Heart right ventricle (tissue), 16 donors: ENCODE results near the gene F10. TPM values are rescaled to one million over a fixed set of nuclear protein-coding genes. Genes with fewer than 3 reads are reported as not detected.

Experiments used
- ATAC-seq, 8 donors: fragments of 200-7000 bp; cut with Tn5 transposase; one replicate each; pipeline ENCODE4 v1.9.1; 2020; ENCODE audit warnings: mild to moderate bottlenecking in 8 of 8, moderate library complexity in 8 of 8, moderate number of reproducible peaks in 1 of 8
- DNase-seq, 2 donors: peaks; one replicate each; pipeline ENCODE4 v3.0.0-alpha.2; 2020
- H3K27ac ChIP-seq, 10 donors: fragments of 200-600 bp; sonication (generic) in 2 of 10; one replicate each; pipeline versions ENCODE4 v1.5.0 to v1.8.0; 2020 to 2022; ENCODE audit warnings: mild to moderate bottlenecking in 3 of 10
- H3K27me3 ChIP-seq, 7 donors: fragments of 200-600 bp; one replicate each; pipeline ENCODE4 v1.8.0; 2021 to 2022; ENCODE audit warnings: mild to moderate bottlenecking in 2 of 7
- H3K36me3 ChIP-seq, 9 donors: fragments of 200-600 bp; sonication (generic) in 1 of 9; one replicate each; pipeline versions ENCODE4 v1.5.0 to v1.8.0; 2020 to 2022; ENCODE audit warnings: mild to moderate bottlenecking in 2 of 9
- H3K4me1 ChIP-seq, 9 donors: fragments of 200-600 bp; sonication (generic) in 1 of 9; one replicate each; pipeline versions ENCODE4 v1.5.0 to v1.8.0; 2020 to 2022; ENCODE audit warnings: mild to moderate bottlenecking in 4 of 9
- H3K4me3 ChIP-seq, 10 donors: fragments of 200-600 bp; sonication (generic) in 2 of 10; one replicate each; pipeline versions ENCODE4 v1.5.0 to v1.8.0; 2020 to 2022; ENCODE audit warnings: mild to moderate bottlenecking in 7 of 10, moderate library complexity in 2 of 10
- H3K9me3 ChIP-seq, 11 donors: fragments of 200-600 bp in 10 of 11; sonication (generic) in 2 of 11; one replicate each; pipeline versions ENCODE4 v1.5.0 to v1.8.0; 2013 to 2022; ENCODE audit warnings: mild to moderate bottlenecking in 2 of 11, control low read depth in 1 of 11, moderate library complexity in 1 of 11
- WGBS, 2 donors: extraction: QIAGEN DNeasy Blood & Tissue Kit; methylation state at CpG; one replicate each; pipeline ENCODE4 v1.1.7; 2013; ENCODE audit warnings: inconsistent platforms in 1 of 2; 5-methylcytosine and 5-hydroxymethylcytosine counted together
- intact Hi-C, 10 donors: fragments of 100-400 bp; cut with DNase I; formaldehyde crosslinking; loops; one replicate each; pipeline versions ENCODE4 v1.11.1 to v1.14.2; 2022
- polyA plus RNA-seq, 2 donors: library from polyadenylated mRNA; stranded (reverse); fragments of 200-250 nt; gene quantifications; one replicate each; pipeline ENCODE4 v1.2.3, GENCODE V29; 2013
- total RNA-seq, 10 donors: library from RNA; stranded (reverse); fragmentation: NEBNext Ultra II Directional in 3 of 10; extraction: Animal tissue kit (Norgen Biotek cat#: 25700) in 3 of 10; gene quantifications; one replicate each; pipeline versions ENCODE4 v1.2.1 to v1.2.4, GENCODE V29; 2021 to 2023
- TF ChIP-seq, protein P1 (sequence below), 9 donors: fragments of 200-600 bp; sonication (generic) in 2 of 9; IDR thresholded peaks; one replicate each; pipeline versions ENCODE4 v1.5.0 to v1.8.0; 2021 to 2022; ENCODE audit warnings: antibody characterized with exemption in 9 of 9, mild to moderate bottlenecking in 5 of 9, moderate library complexity in 1 of 9
- donor health status: Arrhythmogenic right ventricular cardiomyopathy.
- donor health status: ischemic (EF 13 %, LVEDD 7.1; RV severe dilation, severe dysfunction).
- donor health status: healthy with polysubstance abuse.
- donor health status: DM: no; HTN: yes; CAD: no.
- donor health status: DM: no; HTN: no; CAD: no.
- donor health status: ischemic (EF 25% LVEDD 6.9; RV normal size, moderate dysfunction).
- donor health status: ischemic (EF 25% LVEDD 5.7; RV mildly dilated, moderate dysfunction).
- donor health status: healthy.
- donor health status: DM: yes; HTN: yes; CAD: no.
- donor health status: Ischemic cardiomyopathy.
- donor health status: ischemic (EF 35%, LVEDD 5.7; RV mildly dilated, moderate dysfunction).
- donor health status: nonischemic (EF 11% LVEDD 7.7; RV severe dilation, severe dysfunction).
- donor health status: DM: yes; HTN: yes; CAD: no.
- donor health status: PGD.
- donor health status: ischemic (EF 29% LVEDD 5.4; RV normal size, mild dysfunction).
- donor health status: nonischemic (EF 23%, LVEDD 6.1; RV moderate dilation, normal function).

Gene F10
- total and polyA plus RNA-seq, 12 donors: 1.7 to 15.1 (median 6.3) TPM

DNA sequence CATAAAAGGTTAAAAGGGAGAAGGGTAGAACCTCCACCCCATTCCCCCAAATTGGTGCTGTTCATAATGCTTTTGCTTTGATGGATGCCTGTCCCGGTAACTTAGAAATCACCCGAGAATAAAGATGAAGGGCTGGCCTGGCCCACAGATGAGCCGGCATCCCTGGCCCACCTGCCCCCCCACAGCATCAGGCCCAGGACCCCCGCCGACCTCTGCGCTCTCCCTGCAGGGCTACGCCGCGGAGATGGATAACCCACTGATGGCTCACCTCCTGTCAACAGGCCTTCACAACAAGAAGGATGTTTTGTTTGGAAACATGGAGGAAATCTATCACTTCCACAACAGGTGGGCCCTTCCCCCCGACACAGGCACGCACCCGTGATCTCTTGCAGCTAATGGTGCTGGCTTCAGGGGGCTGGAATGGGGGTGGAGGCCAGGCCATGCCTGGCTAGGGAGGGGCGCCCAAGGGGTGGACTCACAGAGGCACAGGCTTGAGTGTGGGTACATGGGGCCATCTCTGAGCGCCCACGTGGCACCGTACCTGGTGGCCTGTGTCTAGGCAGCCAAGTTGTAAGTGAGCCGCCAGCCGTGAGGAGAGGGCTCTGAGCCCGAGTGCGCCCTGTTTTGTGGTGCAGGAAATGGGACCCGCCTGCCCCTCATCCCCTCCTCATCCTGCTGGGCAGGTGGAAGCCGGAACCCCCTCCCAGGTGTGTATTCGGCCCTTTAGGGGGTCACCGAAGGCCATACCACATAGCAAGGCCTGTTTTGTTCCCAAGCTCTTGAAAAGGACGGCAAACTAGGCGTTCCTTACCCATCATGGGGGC, 40.2 kb upstream of the F10 start:
- no peak for DNase-seq
- no peak for ATAC-seq
- no peaks in the 10 kb centered on the region for H3K27me3 ChIP-seq
- peaks cover 0 to 89% (median 3%) of the 10 kb centered on the region in 9 donors for H3K36me3 ChIP-seq
- TF ChIP-seq, protein P1, sequence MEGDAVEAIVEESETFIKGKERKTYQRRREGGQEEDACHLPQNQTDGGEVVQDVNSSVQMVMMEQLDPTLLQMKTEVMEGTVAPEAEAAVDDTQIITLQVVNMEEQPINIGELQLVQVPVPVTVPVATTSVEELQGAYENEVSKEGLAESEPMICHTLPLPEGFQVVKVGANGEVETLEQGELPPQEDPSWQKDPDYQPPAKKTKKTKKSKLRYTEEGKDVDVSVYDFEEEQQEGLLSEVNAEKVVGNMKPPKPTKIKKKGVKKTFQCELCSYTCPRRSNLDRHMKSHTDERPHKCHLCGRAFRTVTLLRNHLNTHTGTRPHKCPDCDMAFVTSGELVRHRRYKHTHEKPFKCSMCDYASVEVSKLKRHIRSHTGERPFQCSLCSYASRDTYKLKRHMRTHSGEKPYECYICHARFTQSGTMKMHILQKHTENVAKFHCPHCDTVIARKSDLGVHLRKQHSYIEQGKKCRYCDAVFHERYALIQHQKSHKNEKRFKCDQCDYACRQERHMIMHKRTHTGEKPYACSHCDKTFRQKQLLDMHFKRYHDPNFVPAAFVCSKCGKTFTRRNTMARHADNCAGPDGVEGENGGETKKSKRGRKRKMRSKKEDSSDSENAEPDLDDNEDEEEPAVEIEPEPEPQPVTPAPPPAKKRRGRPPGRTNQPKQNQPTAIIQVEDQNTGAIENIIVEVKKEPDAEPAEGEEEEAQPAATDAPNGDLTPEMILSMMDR (IDR thresholded peaks at IDR 0.05): no peak
- intact Hi-C loops: no loop called here
- H3K27ac ChIP-seq: no peak overlapping the region
- no peak overlapping the region for H3K4me3 ChIP-seq
- 87 to 88% methylated on average over 26 of the region's 26 CpGs for WGBS, 2 donors
- H3K9me3 ChIP-seq: no peaks in the 10 kb centered on the region
- peaks cover 0 to 20% (median 0%) of the 10 kb centered on the region in 9 donors for H3K4me1 ChIP-seq

DNA sequence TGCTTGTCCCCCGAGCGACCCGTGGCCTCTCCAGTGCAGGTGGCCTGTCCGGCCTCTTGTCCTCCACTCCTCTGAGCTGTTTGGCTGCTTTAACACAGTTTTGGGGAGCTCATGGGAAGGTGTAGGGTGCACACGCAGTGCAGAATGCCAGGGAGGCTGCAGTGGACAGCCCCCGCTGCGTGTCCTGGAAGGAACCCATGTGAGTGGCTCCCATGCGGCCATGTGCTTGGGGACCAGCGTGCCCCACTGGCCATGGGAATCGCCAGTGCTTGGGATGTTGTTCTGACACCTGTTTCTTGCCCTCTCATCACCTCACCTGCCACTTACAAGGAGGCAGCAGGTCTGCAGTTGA, 39.6 kb upstream of the F10 start:
- DNase-seq (peak in 1 of 2 donors; percentile 6), ATAC-seq (no peak)
- Histone ChIP-seq H3K27ac (peak overlapping the region in 1 of 10 donors; percentile 61), H3K4me3 (no peak overlapping the region), H3K9me3 (no peaks in the 10 kb centered on the region), H3K27me3 (no peaks in the 10 kb centered on the region), H3K36me3 (peaks cover 0 to 89% (median 0%) of the 10 kb centered on the region in 9 donors), H3K4me1 (peaks cover 0 to 20% (median 0%) of the 10 kb centered on the region in 9 donors)
- WGBS, 2 donors: 90 to 94% methylated on average over 10 of the region's 10 CpGs
- intact Hi-C loops: no loop called here
- TF ChIP-seq, protein P1 (IDR thresholded peaks at IDR 0.05): no peak

GRCh38 chr13:113083402-113084061, 39.1 kb upstream of the F10 start:
- Histone ChIP-seq H3K27ac (peak overlapping the region in 3 of 10 donors; percentile 21 to 61 (median 47)), H3K4me3 (no peak overlapping the region), H3K4me1 (peaks cover 0 to 20% (median 0%) of the 10 kb centered on the region in 9 donors), H3K9me3 (no peaks in the 10 kb centered on the region), H3K36me3 (peaks cover 0 to 89% (median 2%) of the 10 kb centered on the region in 9 donors), H3K27me3 (no peaks in the 10 kb centered on the region)
- WGBS, 2 donors: 54 to 55% methylated on average over 18 of the region's 18 CpGs
- TF ChIP-seq, protein P1 (IDR thresholded peaks at IDR 0.05): no peak
- ATAC-seq (peak; percentile 46 to 87 (median 73)), DNase-seq (peak; percentile 65 to 69)
- intact Hi-C loops: no loop called here

DNA sequence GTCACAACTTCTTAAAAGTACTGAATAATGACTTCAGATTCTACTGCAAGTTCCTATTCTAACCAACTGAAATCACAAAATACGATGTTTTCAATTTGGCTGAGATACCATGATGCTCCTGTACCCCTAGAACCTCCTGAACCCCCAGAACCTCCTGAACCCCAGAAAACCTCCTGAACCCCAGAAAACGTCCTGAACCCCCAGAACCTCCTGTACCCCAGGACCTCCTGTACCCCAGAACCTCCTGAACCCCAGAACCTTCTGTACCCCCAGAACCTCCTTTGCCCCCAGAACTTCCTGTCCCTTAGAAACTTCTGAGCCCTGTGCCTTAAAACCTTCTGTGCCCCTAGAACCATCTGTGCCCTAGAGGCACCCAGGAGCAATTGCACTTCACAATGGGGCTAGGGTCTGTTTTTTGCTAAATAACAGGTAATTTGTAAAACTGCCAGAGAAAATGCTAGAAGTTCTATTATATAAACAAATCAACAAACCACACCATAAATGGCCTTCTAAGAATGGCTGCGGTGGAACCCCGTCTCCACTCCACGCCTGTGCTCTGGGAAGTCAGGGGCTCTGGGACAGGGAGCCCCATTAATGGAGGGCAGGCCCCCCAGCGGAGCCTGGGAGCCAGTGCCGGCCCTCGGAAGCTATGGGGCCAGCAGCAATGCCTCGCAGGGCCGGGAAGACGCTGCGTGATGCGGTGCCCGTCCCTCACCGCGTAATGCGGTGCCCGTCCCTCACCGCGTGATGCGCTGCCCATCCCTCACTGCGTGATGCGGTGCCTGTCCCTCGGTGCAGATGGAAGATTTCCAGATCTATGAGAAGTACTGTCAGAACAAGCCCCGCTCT, 38.3 kb upstream of the F10 start:
- no peak for ATAC-seq

More for the DNA sequence above, 38.3 kb upstream of the F10 start:
- Histone ChIP-seq H3K4me1 (peaks cover 0 to 13% (median 0%) of the 10 kb centered on the region in 9 donors), H3K36me3 (peaks cover 0 to 88% (median 4%) of the 10 kb centered on the region in 9 donors), H3K27ac (peak overlapping the region in 3 of 10 donors; percentile 21 to 47 (median 23)), H3K4me3 (no peak overlapping the region), H3K9me3 (no peaks in the 10 kb centered on the region), H3K27me3 (no peaks in the 10 kb centered on the region)
- intact Hi-C loops: no loop called here
- peak in 1 of 2 donors; percentile 13 for DNase-seq
- WGBS, 2 donors: 93 to 95% methylated on average over 25 of the region's 25 CpGs
- TF ChIP-seq, protein P1 (IDR thresholded peaks at IDR 0.05): no peak
